Measurements from ENCODE around the gene ARHGAP8.

- TF ChIP-seq CTCF (conservative IDR thresholded peaks at IDR 0.05; ENCODE audit: low read length), result no peak
- TF ChIP-seq EZH2phosphoT487 (IDR thresholded peaks at IDR 0.05; ENCODE audit: borderline replicate concordance), result no peak
Measured at GRCh38 chr22:44740307-44740706, 12.1 kb upstream of the ARHGAP8 start.

Measured in Loucy (cell line).